ENCODE results near the gene SPRED2.
A peak's percentile ranks its signal among the peaks of the same experiment; 100 is the strongest.

Gene SPRED2

GRCh38 chr2:65442420-65443020 is 10.1 kb upstream of the SPRED2 start:
- no peak for DNase-seq (ENCODE audit: low read depth, low spot score)

GRCh38 chr2:65438137-65438899 is 5.9 kb upstream of the SPRED2 start:
- no peak for DNase-seq (ENCODE audit: low read depth, low spot score)

GRCh38 chr2:65437392-65438135 is 5.2 kb upstream of the SPRED2 start:
- no peak for DNase-seq (ENCODE audit: low read depth, low spot score)

GRCh38 chr2:65436824-65437221 is 4.4 kb upstream of the SPRED2 start:
- no peak for DNase-seq (ENCODE audit: low read depth, low spot score)

GRCh38 chr2:65436169-65436823 is 3.9 kb upstream of the SPRED2 start:
- no peak for DNase-seq (ENCODE audit: low read depth, low spot score)

GRCh38 chr2:65435625-65436168 is 3.3 kb upstream of the SPRED2 start:
- DNase-seq (ENCODE audit: low read depth, low spot score) = no peak

- no peak for DNase-seq (ENCODE audit: low read depth, low spot score)
Observed at GRCh38 chr2:65434592-65435241, 2.3 kb upstream of the SPRED2 start.

- DNase-seq (ENCODE audit: low read depth, low spot score) = no peak
Observed at GRCh38 chr2:65431421-65432226, 775 bp downstream of the SPRED2 start.

- DNase-seq (ENCODE audit: low read depth, low spot score) = peak; percentile 47
Observed at GRCh38 chr2:65430603-65431420, 1.6 kb downstream of the SPRED2 start.

- DNase-seq (ENCODE audit: low read depth, low spot score) = no peak
Observed at GRCh38 chr2:65429786-65430602, 2.4 kb downstream of the SPRED2 start.

- DNase-seq (ENCODE audit: low read depth, low spot score) = no peak
Observed at GRCh38 chr2:65427532-65427931, 4.9 kb downstream of the SPRED2 start.

- DNase-seq (ENCODE audit: low read depth, low spot score) = no peak
Observed at GRCh38 chr2:65425276-65425675, 7.1 kb downstream of the SPRED2 start.

GRCh38 chr2:65424391-65424790 is 8.0 kb downstream of the SPRED2 start:
- no peak for DNase-seq (ENCODE audit: low read depth, low spot score)

- no peak for DNase-seq (ENCODE audit: low read depth, low spot score)
Observed at GRCh38 chr2:65421432-65421748, 11.0 kb downstream of the SPRED2 start.

GRCh38 chr2:65420712-65421431 is 11.5 kb downstream of the SPRED2 start:
- no peak for DNase-seq (ENCODE audit: low read depth, low spot score)

- DNase-seq (ENCODE audit: low read depth, low spot score) = no peak
Observed at GRCh38 chr2:65417509-65418085, 14.8 kb downstream of the SPRED2 start.

GRCh38 chr2:65416945-65417344 is 15.5 kb downstream of the SPRED2 start:
- no peak for DNase-seq (ENCODE audit: low read depth, low spot score)

GRCh38 chr2:65416321-65416720 is 16.1 kb downstream of the SPRED2 start:
- DNase-seq (ENCODE audit: low read depth, low spot score) = no peak

All from activated CD4-positive, CD25-positive, alpha-beta regulatory T cell treated with anti-CD3 and anti-CD28 coated beads, Interleukin-2, amount 50 U/mL, for 16 hours (primary cell).